Measurements from ENCODE around the gene RBM26.

- TF ChIP-seq CTCF (IDR thresholded peaks at IDR 0.05) (no peak), POLR2A (IDR thresholded peaks at IDR 0.05) (no peak), POLR2AphosphoS5 (IDR thresholded peaks at IDR 0.05) (no peak), EP300 (IDR thresholded peaks at IDR 0.05; ENCODE audit: low read depth) (no peak)
Measured at GRCh38 chr13:79369226-79369625, 36.8 kb downstream of the RBM26 start.
